KMS-11 (cell line): ENCODE measurements around the gene COL23A1.

Source experiments
- H2AFZ ChIP-seq: fragments of 200-600 bp; sonication (generic); 2 replicates; pipeline ENCODE4 v1.6.1; 2016; ENCODE audit warnings: antibody characterized with exemption, mixed run types, low read depth
- H3K27ac ChIP-seq: fragments of 200-600 bp; sonication (generic); 2 replicates; pipeline ENCODE4 v1.6.1; 2016; ENCODE audit warnings: mild to moderate bottlenecking, mixed run types
- H3K27me3 ChIP-seq: fragments of 200-600 bp; sonication (generic); 2 replicates; pipeline ENCODE4 v1.6.1; 2017; ENCODE audit warnings: mild to moderate bottlenecking, low read depth, mixed run types, moderate library complexity; ENCODE audit not compliant: insufficient read depth
- H3K36me3 ChIP-seq: fragments of 200-600 bp; sonication (generic); 2 replicates; pipeline ENCODE4 v1.6.1; 2017; ENCODE audit warnings: mild to moderate bottlenecking, mixed run types; ENCODE audit not compliant: insufficient read depth
- H3K4me1 ChIP-seq: fragments of 200-600 bp; sonication (generic); 2 replicates; pipeline ENCODE4 v1.6.1; 2016; ENCODE audit warnings: mild to moderate bottlenecking, low read depth, mixed run types; ENCODE audit not compliant: poor library complexity, severe bottlenecking
- H3K4me2 ChIP-seq: fragments of 200-600 bp; sonication (generic); 2 replicates; pipeline ENCODE4 v1.7.0; 2016; ENCODE audit warnings: mild to moderate bottlenecking, mixed run types
- H3K4me3 ChIP-seq: fragments of 200-600 bp; sonication (generic); IDR thresholded peaks from 2 replicates; pipeline ENCODE4 v1.6.1; 2017; ENCODE audit warnings: low read depth, low read length, mixed read lengths; ENCODE audit not compliant: insufficient read depth
- H3K79me2 ChIP-seq: fragments of 200-600 bp; sonication (generic); 2 replicates; pipeline ENCODE4 v1.6.1; 2016; ENCODE audit warnings: low read depth, mixed run types; ENCODE audit not compliant: insufficient read depth
- H3K9ac ChIP-seq: fragments of 200-600 bp; sonication (generic); 2 replicates; pipeline ENCODE4 v1.6.1; 2016; ENCODE audit warnings: mild to moderate bottlenecking, mixed run types
- H4K20me1 ChIP-seq: fragments of 200-600 bp; sonication (generic); 2 replicates; pipeline ENCODE4 v1.6.1; 2016; ENCODE audit warnings: mild to moderate bottlenecking, mixed run types; ENCODE audit not compliant: insufficient read depth
- CTCF ChIP-seq: fragments of 200-600 bp; sonication (generic); conservative IDR thresholded peaks from 2 replicates; pipeline ENCODE4 v1.6.1; 2017; ENCODE audit warnings: low read depth, mild to moderate bottlenecking, antibody characterized with exemption, low read length, moderate library complexity, mixed read lengths

Gene COL23A1

GRCh38 chr5:178209334-178210072 is 380.7 kb downstream of the COL23A1 start:
- Histone ChIP-seq H2AFZ (no peak overlapping the region), H3K79me2 (peaks cover 46% of the 10 kb centered on the region), H3K27me3 (no peaks in the 10 kb centered on the region), H3K27ac (no peak overlapping the region), H3K4me1 (peaks cover 5% of the 10 kb centered on the region), H4K20me1 (peaks cover 37% of the 10 kb centered on the region), H3K4me2 (no peak overlapping the region), H3K36me3 (peaks cover 14% of the 10 kb centered on the region; the same call in 1 of the 2 replicates), H3K9ac (no peak overlapping the region), H3K4me3 (no peak overlapping the region)
- TF ChIP-seq CTCF, result no peak

- H2AFZ ChIP-seq, result no peak overlapping the region
- no peaks in the 10 kb centered on the region for H3K27me3 ChIP-seq
- no peak for TF ChIP-seq CTCF
- H3K27ac ChIP-seq, result no peak overlapping the region
- no peak overlapping the region for H3K9ac ChIP-seq
- peaks cover 14% of the 10 kb centered on the region; the same call in 1 of the 2 replicates for H3K36me3 ChIP-seq
- H4K20me1 ChIP-seq, result peaks cover 37% of the 10 kb centered on the region
- H3K4me1 ChIP-seq, result peaks cover 5% of the 10 kb centered on the region
- no peak overlapping the region for H3K4me2 ChIP-seq
- no peak overlapping the region for H3K4me3 ChIP-seq
- H3K79me2 ChIP-seq, result peaks cover 48% of the 10 kb centered on the region
These were observed 381.5 kb downstream of the COL23A1 start for GRCh38 chr5:178208540-178209227.

GRCh38 chr5:178207917-178208280 is 382.3 kb downstream of the COL23A1 start:
- Histone ChIP-seq H3K27ac (no peak overlapping the region; the same call in 1 of the 2 replicates), H2AFZ (no peak overlapping the region), H3K79me2 (peaks cover 48% of the 10 kb centered on the region), H3K27me3 (no peaks in the 10 kb centered on the region), H3K4me2 (no peak overlapping the region), H3K36me3 (peaks cover 14% of the 10 kb centered on the region; the same call in 1 of the 2 replicates), H4K20me1 (peaks cover 37% of the 10 kb centered on the region), H3K9ac (no peak overlapping the region), H3K4me1 (peaks cover 5% of the 10 kb centered on the region), H3K4me3 (no peak overlapping the region)
- TF ChIP-seq CTCF, result no peak

- no peak overlapping the region for H3K4me3 ChIP-seq
- H3K27ac ChIP-seq, result no peak overlapping the region; the same call in 1 of the 2 replicates
- peaks cover 48% of the 10 kb centered on the region for H3K79me2 ChIP-seq
- H3K4me2 ChIP-seq, result no peak overlapping the region
- TF ChIP-seq CTCF, result no peak
- no peak overlapping the region for H2AFZ ChIP-seq
- no peaks in the 10 kb centered on the region for H3K27me3 ChIP-seq
- H3K9ac ChIP-seq, result no peak overlapping the region
- peaks cover 37% of the 10 kb centered on the region for H4K20me1 ChIP-seq
- peaks cover 14% of the 10 kb centered on the region; the same call in 1 of the 2 replicates for H3K36me3 ChIP-seq
- H3K4me1 ChIP-seq, result peaks cover 5% of the 10 kb centered on the region
These were observed 382.8 kb downstream of the COL23A1 start for GRCh38 chr5:178207183-178207916.
